Raji (cell line): ENCODE measurements around the gene MTHFR.

Source experiments
- POLR2A ChIP-seq: IDR thresholded peaks from 2 replicates; pipeline ENCODE4 v1.6.1; 2011; ENCODE audit warnings: low read depth, low read length, control low read depth; ENCODE audit not compliant: insufficient read depth

MTHFR gene

GRCh38 chr1:11765661-11766428 is 39.9 kb downstream of the MTHFR start:
- TF ChIP-seq POLR2A: no peak

- TF ChIP-seq POLR2A: no peak
These were observed 41.2 kb downstream of the MTHFR start for GRCh38 chr1:11764519-11764918.

GRCh38 chr1:11764115-11764514 is 41.6 kb downstream of the MTHFR start:
- TF ChIP-seq POLR2A: no peak

GRCh38 chr1:11761988-11762406 is 43.8 kb downstream of the MTHFR start, which contains the start of gene C1orf167:
TSS of gene C1orf167 (plus strand) at chr1:11762193. CDS start at chr1:11764401, 2,208 bp downstream.
- TF ChIP-seq POLR2A: no peak

- no peak for TF ChIP-seq POLR2A
These were observed 44.5 kb downstream of the MTHFR start for GRCh38 chr1:11761285-11761684.

- no peak for TF ChIP-seq POLR2A
These were observed 46.0 kb downstream of the MTHFR start for GRCh38 chr1:11759791-11760190.

- no peak for TF ChIP-seq POLR2A
These were observed 48.7 kb downstream of the MTHFR start for GRCh38 chr1:11757047-11757446.

GRCh38 chr1:11753555-11754208 is 52.1 kb downstream of the MTHFR start:
- no peak for TF ChIP-seq POLR2A

- no peak for TF ChIP-seq POLR2A
These were observed 53.2 kb downstream of the MTHFR start for GRCh38 chr1:11752359-11753088.

GRCh38 chr1:11751087-11751486 is 54.7 kb downstream of the MTHFR start:
- TF ChIP-seq POLR2A: no peak

GRCh38 chr1:11749996-11750395 is 55.8 kb downstream of the MTHFR start:
- no peak for TF ChIP-seq POLR2A

GRCh38 chr1:11749203-11749689 is 56.5 kb downstream of the MTHFR start:
- no peak for TF ChIP-seq POLR2A

- no peak for TF ChIP-seq POLR2A
These were observed 57.2 kb downstream of the MTHFR start for GRCh38 chr1:11748294-11749202.

GRCh38 chr1:11746795-11747487 is 58.8 kb downstream of the MTHFR start:
- no peak for TF ChIP-seq POLR2A
